H9 (cell line): Measurements from ENCODE around the gene PTTG1. TPM values are rescaled to one million over a fixed set of nuclear protein-coding genes. Genes with fewer than 3 reads are reported as not detected.

Source experiments
- DNase-seq: peaks from one replicate; pipeline ENCODE4 v3.0.0-alpha.2; 2017
- H2AFZ ChIP-seq: one replicate; pipeline ENCODE4 v1.6.1; 2013; ENCODE audit warnings: mild to moderate bottlenecking, low read length, control low read depth, moderate library complexity
- H2AK5ac ChIP-seq: 2 replicates; pipeline ENCODE4 v1.6.1; 2013; ENCODE audit warnings: low read length, control low read depth, mixed read lengths; ENCODE audit not compliant: insufficient read length
- H2BK120ac ChIP-seq: one replicate; pipeline ENCODE4 v1.6.1; 2013; ENCODE audit warnings: low read depth, mild to moderate bottlenecking, low read length, control low read depth, inconsistent platforms; ENCODE audit not compliant: poor library complexity, severe bottlenecking
- H2BK12ac ChIP-seq: 2 replicates; pipeline ENCODE4 v1.6.1; 2013; ENCODE audit warnings: low read length, control low read depth, mixed read lengths, low read depth; ENCODE audit not compliant: insufficient read length
- H2BK15ac ChIP-seq: 2 replicates; pipeline ENCODE4 v1.6.1; 2013; ENCODE audit warnings: low read depth, low read length, control low read depth
- H2BK20ac ChIP-seq: one replicate; pipeline ENCODE4 v1.6.1; 2013; ENCODE audit warnings: low read depth, mild to moderate bottlenecking, low read length, control low read depth, inconsistent platforms; ENCODE audit not compliant: poor library complexity, severe bottlenecking
- H2BK5ac ChIP-seq: 2 replicates; pipeline ENCODE4 v1.6.1; 2013; ENCODE audit warnings: low read length, control low read depth, mixed read lengths; ENCODE audit not compliant: insufficient read length
- H3K14ac ChIP-seq: 2 replicates; pipeline ENCODE4 v1.6.1; 2013; ENCODE audit warnings: low read length, control low read depth; ENCODE audit not compliant: insufficient read depth
- H3K18ac ChIP-seq: 2 replicates; pipeline ENCODE4 v1.6.1; 2013; ENCODE audit warnings: low read depth, mild to moderate bottlenecking, mixed read lengths, low read length, control low read depth; ENCODE audit not compliant: insufficient read length
- H3K23ac ChIP-seq: 2 replicates; pipeline ENCODE4 v1.6.1; 2013; ENCODE audit warnings: low read length, control low read depth, mixed read lengths, low read depth; ENCODE audit not compliant: insufficient read length
- H3K23me2 ChIP-seq: 2 replicates; pipeline ENCODE4 v1.6.1; 2013; ENCODE audit warnings: low read depth, mild to moderate bottlenecking, mixed read lengths, low read length, control low read depth; ENCODE audit not compliant: insufficient read length, poor library complexity, severe bottlenecking
- H3K27ac ChIP-seq: 2 replicates; pipeline ENCODE4 v1.5.1; 2013; ENCODE audit warnings: low read length, control low read depth, mixed read lengths, low read depth; ENCODE audit not compliant: insufficient read length
- H3K27me3 ChIP-seq: 2 replicates; pipeline ENCODE4 v1.6.1; 2013; ENCODE audit warnings: low read length, control low read depth, inconsistent platforms; ENCODE audit not compliant: insufficient read depth
- H3K4ac ChIP-seq: 2 replicates; pipeline ENCODE4 v1.6.1; 2013; ENCODE audit warnings: low read depth, mild to moderate bottlenecking, control low read depth, inconsistent platforms, low read length, moderate library complexity
- H3K4me1 ChIP-seq: 2 replicates; pipeline ENCODE4 v1.6.1; 2013; ENCODE audit warnings: low read length, control low read depth, inconsistent platforms; ENCODE audit not compliant: insufficient read depth
- H3K4me2 ChIP-seq: 2 replicates; pipeline ENCODE4 v1.6.1; 2013; ENCODE audit warnings: low read length, control low read depth, mixed read lengths; ENCODE audit not compliant: insufficient read length, insufficient read depth
- H3K56ac ChIP-seq: 2 replicates; pipeline ENCODE4 v1.6.1; 2013; ENCODE audit warnings: low read depth, mild to moderate bottlenecking, mixed read lengths, low read length, control low read depth; ENCODE audit not compliant: insufficient read length
- H3K79me1 ChIP-seq: 2 replicates; pipeline ENCODE4 v1.6.1; 2013; ENCODE audit warnings: low read depth, mild to moderate bottlenecking, moderate library complexity, low read length, control low read depth, inconsistent platforms; ENCODE audit not compliant: insufficient read depth, poor library complexity, severe bottlenecking
- H3K79me2 ChIP-seq: 2 replicates; pipeline ENCODE4 v1.6.1; 2013; ENCODE audit warnings: low read length, control low read depth, inconsistent platforms; ENCODE audit not compliant: insufficient read depth
- H3K9ac ChIP-seq: 2 replicates; pipeline ENCODE4 v1.6.1; 2013; ENCODE audit warnings: low read length, control low read depth, mixed read lengths; ENCODE audit not compliant: insufficient read length; ENCODE audit errors: extremely low read depth
- H3K9me3 ChIP-seq: one replicate; pipeline ENCODE4 v1.6.1; 2013; ENCODE audit warnings: low read depth, low read length, inconsistent platforms; ENCODE audit not compliant: control insufficient read depth
- H3T11ph ChIP-seq: one replicate; pipeline ENCODE4 v1.6.1; 2013; ENCODE audit warnings: mild to moderate bottlenecking, low read length, control low read depth, inconsistent platforms
- H4K20me1 ChIP-seq: one replicate; pipeline ENCODE4 v1.6.1; 2013; ENCODE audit not compliant: control insufficient read depth, insufficient read length, insufficient read depth
- H4K5ac ChIP-seq: 2 replicates; pipeline ENCODE4 v1.6.1; 2013; ENCODE audit warnings: low read depth, mild to moderate bottlenecking, mixed read lengths, low read length, control low read depth; ENCODE audit not compliant: insufficient read length
- H4K8ac ChIP-seq: replicated peaks from 2 replicates; pipeline ENCODE4 v1.6.1; 2013; ENCODE audit warnings: low read length, control low read depth, mixed read lengths, low read depth; ENCODE audit not compliant: insufficient read length
- H4K91ac ChIP-seq: 2 replicates; pipeline ENCODE4 v1.6.1; 2013; ENCODE audit warnings: low read depth, mild to moderate bottlenecking, moderate library complexity, mixed read lengths, low read length, control low read depth; ENCODE audit not compliant: insufficient read length
- H3K27ac Mint-ChIP-seq, 3 experiments: 2 replicates in 2 of 3; 3 replicates in 1 of 3; pipeline ENCODE4 v1.8.0; 2020 to 2021; ENCODE audit warnings: mixed read lengths in 3 of 3, mild to moderate bottlenecking in 1 of 3, moderate library complexity in 1 of 3
- H3K27me3 Mint-ChIP-seq: 2 replicates; pipeline ENCODE4 v1.8.0; 2021; ENCODE audit warnings: low read depth, mild to moderate bottlenecking, moderate library complexity, mixed read lengths
- H3K36me3 Mint-ChIP-seq, 3 experiments: 2 replicates in 2 of 3; 3 replicates in 1 of 3; pipeline ENCODE4 v1.8.0; 2020 to 2021; ENCODE audit warnings: low read depth in 3 of 3, mixed read lengths in 3 of 3; ENCODE audit not compliant: insufficient read depth in 1 of 3
- H3K4me1 Mint-ChIP-seq, 2 experiments: 2 replicates each; pipeline ENCODE4 v1.8.0; 2020; ENCODE audit warnings: mixed read lengths in 2 of 2
- H3K4me3 Mint-ChIP-seq, 2 experiments: 2 replicates in 1 of 2; 3 replicates in 1 of 2; pipeline ENCODE4 v1.8.0; 2020 to 2021; ENCODE audit warnings: mild to moderate bottlenecking in 2 of 2, mixed read lengths in 2 of 2, moderate library complexity in 1 of 2
- H3K9me3 Mint-ChIP-seq, 2 experiments: 2 replicates in 1 of 2; 3 replicates in 1 of 2; pipeline ENCODE4 v1.8.0; 2020; ENCODE audit warnings: mild to moderate bottlenecking in 2 of 2, mixed read lengths in 2 of 2, moderate library complexity in 1 of 2
- WGBS: extraction: QIAGEN DNeasy Blood & Tissue Kit; methylation state at CpG from one replicate; pipeline ENCODE4 v1.1.7; 2013; ENCODE audit warnings: missing lambda C conversion rate, low lambda C conversion rate, mixed read lengths; ENCODE audit not compliant: insufficient read length; ENCODE audit errors: extremely low coverage; 5-methylcytosine and 5-hydroxymethylcytosine counted together
- long read RNA-seq: library from polyadenylated mRNA; unstranded; transcript quantifications from one replicate; pipeline ENCODE4 v2.0.0, GENCODE V29; 2020
- total RNA-seq: library from RNA; stranded (reverse); gene quantifications from 2 replicates; pipeline ENCODE4 v1.2.1, GENCODE V29; 2021
- TF ChIP-seq, protein P1 (sequence below): fragments of 200-600 bp; sonication (generic); conservative IDR thresholded peaks from 3 replicates; pipeline ENCODE4 v1.8.0; 2021; ENCODE audit warnings: antibody characterized with exemption, mild to moderate bottlenecking

PTTG1 gene
- 263 and 279 TPM in 2 replicates for total RNA-seq
- long read RNA-seq, transcript PTTG1-202 (5 exons, 1,070 nt) = minor isoform, 25 of 156 reads
- long read RNA-seq, transcript PTTG1-201 (6 exons, 753 nt) = major isoform, 116 of 156 reads
- long read RNA-seq, transcript PTTG1-205 (6 exons, 895 nt) = minor isoform, 5 of 156 reads
- long read RNA-seq, partial matches to known transcripts = 5 of 156 reads
- long read RNA-seq, other reads (novel, unspliced or antisense) = 4 of 156 reads

DNA sequence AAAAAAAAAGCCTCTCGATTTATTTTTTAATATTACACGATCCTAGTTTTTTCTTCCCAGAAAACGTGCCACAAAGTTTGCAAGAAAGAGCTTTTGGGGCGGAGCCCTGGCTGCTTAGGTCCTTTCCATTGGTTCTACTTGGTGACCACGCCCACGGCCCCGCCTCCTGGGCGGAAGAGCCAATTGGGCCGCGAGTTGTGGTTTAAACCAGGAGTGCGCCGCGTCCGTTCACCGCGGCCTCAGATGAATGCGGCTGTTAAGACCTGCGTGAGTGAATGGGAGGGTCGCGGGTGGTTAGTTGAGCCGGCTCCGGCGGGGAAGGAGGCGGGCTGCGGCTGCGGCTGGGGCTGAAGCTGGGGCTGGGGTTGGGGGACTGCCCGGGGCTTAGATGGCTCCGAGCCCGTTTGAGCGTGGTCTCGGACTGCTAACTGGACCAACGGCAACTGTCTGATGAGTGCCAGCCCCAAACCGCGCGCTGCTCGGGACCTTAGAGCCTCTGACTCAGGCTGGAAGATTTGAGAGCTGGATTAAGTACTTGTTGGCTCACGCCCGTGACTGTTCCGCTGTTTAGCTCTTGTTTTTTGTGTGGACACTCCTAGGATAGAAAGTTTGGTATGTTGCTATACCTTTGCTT lies at the start of gene PTTG1:
PTTG1 (plus strand) TSS at position 231 of the 634 bp plus-strand sequence. CDS start 458 bp downstream, outside the sequence.
- H3K36me3 Mint-ChIP-seq = peaks cover 25 to 31% (median 31%) of the 10 kb centered on the region in 3 experiments; a peak in 6 of 7 replicates
- peak; percentile 97 for DNase-seq
- Histone ChIP-seq H3K27me3 (no peaks in the 10 kb centered on the region), H2AFZ (no peak within 1 kb of the TSS), H2AK5ac (no peak within 1 kb of the TSS), H2BK20ac (no peak within 1 kb of the TSS), H3K79me1 (peaks cover 6% of the 10 kb centered on the region), H4K5ac (no peak within 1 kb of the TSS), H4K91ac (no peak within 1 kb of the TSS), H4K20me1 (no peaks in the 10 kb centered on the region), H3K9ac (peak within 1 kb of the TSS; percentile 38), H4K8ac (no peak within 1 kb of the TSS), H3K79me2 (peaks cover 9% of the 10 kb centered on the region; the same call in 1 of the 2 replicates), H3K4ac (no peak within 1 kb of the TSS), H3K14ac (peak within 1 kb of the TSS; percentile 25; the same call in 1 of the 2 replicates), H3K4me1 (peaks cover 8% of the 10 kb centered on the region; the same call in 1 of the 2 replicates), H2BK12ac (no peak within 1 kb of the TSS), H2BK15ac (no peak within 1 kb of the TSS), H3K23ac (no peak within 1 kb of the TSS), H3T11ph (no peak within 1 kb of the TSS), H3K18ac (peak within 1 kb of the TSS; percentile 61), H2BK5ac (no peak within 1 kb of the TSS), H3K27ac (no peak within 1 kb of the TSS), H3K9me3 (no peaks in the 10 kb centered on the region), H3K23me2 (peaks cover 5% of the 10 kb centered on the region), H3K56ac (no peak within 1 kb of the TSS), H2BK120ac (no peak within 1 kb of the TSS), H3K4me2 (peak within 1 kb of the TSS; percentile 81)
- H3K4me1 Mint-ChIP-seq = peaks cover 45 to 55% of the 10 kb centered on the region in 2 experiments
- H3K27me3 Mint-ChIP-seq = no peaks in the 10 kb centered on the region
- no peaks in the 10 kb centered on the region for H3K9me3 Mint-ChIP-seq
- no CpG with 5 or more reads among the region's 39 CpGs for WGBS
- peak within 1 kb of the TSS in 2 of 3 experiments; percentile 93 to 96; a peak in 5 of 7 replicates for H3K27ac Mint-ChIP-seq
- TF ChIP-seq, protein P1, sequence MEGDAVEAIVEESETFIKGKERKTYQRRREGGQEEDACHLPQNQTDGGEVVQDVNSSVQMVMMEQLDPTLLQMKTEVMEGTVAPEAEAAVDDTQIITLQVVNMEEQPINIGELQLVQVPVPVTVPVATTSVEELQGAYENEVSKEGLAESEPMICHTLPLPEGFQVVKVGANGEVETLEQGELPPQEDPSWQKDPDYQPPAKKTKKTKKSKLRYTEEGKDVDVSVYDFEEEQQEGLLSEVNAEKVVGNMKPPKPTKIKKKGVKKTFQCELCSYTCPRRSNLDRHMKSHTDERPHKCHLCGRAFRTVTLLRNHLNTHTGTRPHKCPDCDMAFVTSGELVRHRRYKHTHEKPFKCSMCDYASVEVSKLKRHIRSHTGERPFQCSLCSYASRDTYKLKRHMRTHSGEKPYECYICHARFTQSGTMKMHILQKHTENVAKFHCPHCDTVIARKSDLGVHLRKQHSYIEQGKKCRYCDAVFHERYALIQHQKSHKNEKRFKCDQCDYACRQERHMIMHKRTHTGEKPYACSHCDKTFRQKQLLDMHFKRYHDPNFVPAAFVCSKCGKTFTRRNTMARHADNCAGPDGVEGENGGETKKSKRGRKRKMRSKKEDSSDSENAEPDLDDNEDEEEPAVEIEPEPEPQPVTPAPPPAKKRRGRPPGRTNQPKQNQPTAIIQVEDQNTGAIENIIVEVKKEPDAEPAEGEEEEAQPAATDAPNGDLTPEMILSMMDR = no peak
- H3K4me3 Mint-ChIP-seq = peak within 1 kb of the TSS; percentile 91 to 92
